Measurements from ENCODE around the gene DGKB.

DNA sequence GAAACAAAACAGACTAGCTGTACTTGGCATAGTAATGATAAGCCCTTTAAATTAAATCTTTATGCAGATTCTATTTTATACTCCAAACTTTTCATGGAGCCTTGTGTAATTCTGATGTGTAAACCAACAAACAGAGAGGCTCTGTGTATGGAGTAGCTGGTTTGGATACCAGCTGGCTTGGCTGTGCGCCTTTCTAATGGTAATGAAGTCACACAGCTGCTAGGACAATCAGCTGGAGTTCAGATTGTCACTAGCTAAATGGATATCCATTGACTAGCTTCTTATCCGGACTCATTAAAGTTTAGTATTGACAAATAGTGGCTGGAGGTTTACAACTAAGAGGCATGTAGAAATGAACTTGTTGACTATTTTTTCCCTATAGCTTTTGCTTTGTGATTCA is 398.4 kb downstream of the DGKB start:
- TF ChIP-seq REST (IDR thresholded peaks at IDR 0.05; ENCODE audit: low read depth): no peak
- TF ChIP-seq RAD21 (IDR thresholded peaks at IDR 0.05; ENCODE audit: low read depth): no peak
- no peak for TF ChIP-seq EGR1 (IDR thresholded peaks at IDR 0.05)
- TF ChIP-seq, protein P1, sequence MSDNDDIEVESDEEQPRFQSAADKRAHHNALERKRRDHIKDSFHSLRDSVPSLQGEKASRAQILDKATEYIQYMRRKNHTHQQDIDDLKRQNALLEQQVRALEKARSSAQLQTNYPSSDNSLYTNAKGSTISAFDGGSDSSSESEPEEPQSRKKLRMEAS (IDR thresholded peaks at IDR 0.05): no peak
- TF ChIP-seq EP300 (IDR thresholded peaks at IDR 0.05; ENCODE audit: borderline replicate concordance): no peak
- TF ChIP-seq TAF1 (IDR thresholded peaks at IDR 0.05; ENCODE audit: low read depth): no peak
- TF ChIP-seq CEBPB (IDR thresholded peaks at IDR 0.05): no peak
- TF ChIP-seq YY1 (IDR thresholded peaks at IDR 0.05; ENCODE audit: low read depth): no peak
- TF ChIP-seq FOXM1 (IDR thresholded peaks at IDR 0.05; ENCODE audit: borderline replicate concordance, low read depth): no peak
- TF ChIP-seq CREB1 (IDR thresholded peaks at IDR 0.05; ENCODE audit: low read depth): no peak
- TF ChIP-seq USF1 (IDR thresholded peaks at IDR 0.05): no peak
- TF ChIP-seq NFIC (IDR thresholded peaks at IDR 0.05): no peak
- TF ChIP-seq TCF12 (IDR thresholded peaks at IDR 0.05; ENCODE audit: low read depth): no peak

All from Ishikawa (cell line).